Prostate gland (tissue), 2 donors: ENCODE data around the gene JMJD1C.

Experiments used
- POLR2A ChIP-seq: fragments of 450-650 bp; IDR thresholded peaks from one replicate; pipeline ENCODE4 v1.6.1; 2016; ENCODE audit warnings: antibody characterized with exemption, mild to moderate bottlenecking
- POLR2AphosphoS5 ChIP-seq: sonication (generic); formaldehyde crosslinking; IDR thresholded peaks from one replicate; pipeline ENCODE4 v1.6.1; 2017; ENCODE audit warnings: antibody characterized with exemption
- TF ChIP-seq, protein P1 (sequence below), 4 experiments: fragments of 200-600 bp in 2 of 4; fragments of 450-650 bp in 2 of 4; sonication (generic) in 2 of 4; IDR thresholded peaks; 1 replicate in 3 of 4; 2 replicates in 1 of 4; pipeline ENCODE4 v1.5.1; 2016 to 2019; ENCODE audit warnings: antibody characterized with exemption in 4 of 4, mild to moderate bottlenecking in 2 of 4, moderate library complexity in 2 of 4

DNA sequence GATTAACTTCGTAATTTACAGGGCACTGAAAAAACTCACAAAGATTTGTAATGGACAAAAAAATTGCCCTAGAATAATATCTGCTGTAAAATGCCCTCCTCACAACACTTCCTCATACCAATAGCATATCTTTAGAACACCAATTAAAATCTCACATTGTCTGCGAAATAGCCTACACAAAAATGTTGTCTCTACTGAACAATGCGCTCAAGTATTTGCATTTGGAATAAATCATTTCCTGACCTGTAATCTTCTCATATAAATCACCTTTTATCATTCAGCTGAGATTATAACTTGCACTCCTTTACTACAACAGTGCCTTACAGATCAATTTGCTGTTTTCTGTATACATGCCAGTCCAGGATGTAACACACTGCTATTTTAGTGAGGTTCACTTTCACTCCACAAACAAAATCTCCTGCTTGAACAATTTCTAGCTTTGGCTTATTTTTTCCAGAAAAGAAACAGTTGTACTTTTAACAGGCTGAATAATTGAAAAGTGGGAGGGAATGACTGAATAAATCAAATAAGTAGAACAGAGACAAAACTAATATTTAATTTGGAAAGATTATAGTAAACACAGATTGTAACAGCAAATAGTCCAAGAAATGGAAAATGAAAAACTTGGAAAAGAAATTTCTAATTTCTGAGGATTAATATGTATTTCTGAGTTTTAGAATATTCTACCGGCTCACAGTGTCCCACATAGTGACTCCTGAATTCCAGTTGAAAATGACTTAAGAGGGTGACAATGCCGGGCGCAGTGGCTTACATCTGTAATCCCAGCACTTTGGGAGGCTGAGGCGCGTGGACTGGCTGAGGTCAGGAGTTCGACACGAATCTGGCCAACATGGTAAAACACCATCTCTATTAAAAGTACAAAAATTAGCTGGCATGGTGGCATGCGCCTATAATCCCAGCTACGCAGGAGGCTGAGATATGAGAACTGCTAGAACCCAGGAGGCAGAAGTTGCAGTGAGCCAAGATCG is 30.6 kb downstream of the JMJD1C start:
- no peak for TF ChIP-seq POLR2A
- TF ChIP-seq, protein P1, sequence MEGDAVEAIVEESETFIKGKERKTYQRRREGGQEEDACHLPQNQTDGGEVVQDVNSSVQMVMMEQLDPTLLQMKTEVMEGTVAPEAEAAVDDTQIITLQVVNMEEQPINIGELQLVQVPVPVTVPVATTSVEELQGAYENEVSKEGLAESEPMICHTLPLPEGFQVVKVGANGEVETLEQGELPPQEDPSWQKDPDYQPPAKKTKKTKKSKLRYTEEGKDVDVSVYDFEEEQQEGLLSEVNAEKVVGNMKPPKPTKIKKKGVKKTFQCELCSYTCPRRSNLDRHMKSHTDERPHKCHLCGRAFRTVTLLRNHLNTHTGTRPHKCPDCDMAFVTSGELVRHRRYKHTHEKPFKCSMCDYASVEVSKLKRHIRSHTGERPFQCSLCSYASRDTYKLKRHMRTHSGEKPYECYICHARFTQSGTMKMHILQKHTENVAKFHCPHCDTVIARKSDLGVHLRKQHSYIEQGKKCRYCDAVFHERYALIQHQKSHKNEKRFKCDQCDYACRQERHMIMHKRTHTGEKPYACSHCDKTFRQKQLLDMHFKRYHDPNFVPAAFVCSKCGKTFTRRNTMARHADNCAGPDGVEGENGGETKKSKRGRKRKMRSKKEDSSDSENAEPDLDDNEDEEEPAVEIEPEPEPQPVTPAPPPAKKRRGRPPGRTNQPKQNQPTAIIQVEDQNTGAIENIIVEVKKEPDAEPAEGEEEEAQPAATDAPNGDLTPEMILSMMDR (IDR thresholded peaks at IDR 0.05): no peak
- TF ChIP-seq POLR2AphosphoS5: no peak
